HCT116 (cell line): ENCODE measurements around the gene RMI2.

Experiments used
- CTCF ChIP-seq, 3 experiments: fragments of 200-600 bp in 1 of 3; sonication (generic) in 1 of 3; IDR thresholded peaks in 2 of 3; conservative IDR thresholded peaks in 1 of 3; 2 replicates each; pipeline ENCODE4 v1.5.1; 2012 to 2017; ENCODE audit warnings: low read depth in 2 of 3, low read length in 2 of 3, antibody characterized with exemption in 1 of 3, borderline replicate concordance in 1 of 3, control low read depth in 1 of 3, mild to moderate bottlenecking in 1 of 3, mixed read lengths in 1 of 3, mixed run types in 1 of 3, moderate library complexity in 1 of 3; ENCODE audit not compliant: insufficient read depth in 1 of 3
- ELF1 ChIP-seq: IDR thresholded peaks from 2 replicates; pipeline ENCODE4 v1.6.1; 2012; ENCODE audit warnings: low read depth, borderline replicate concordance
- EZH2 ChIP-seq: fragments of 200-600 bp; sonication (generic); IDR thresholded peaks from 2 replicates; pipeline ENCODE4 v1.6.1; 2017; ENCODE audit warnings: antibody characterized with exemption, mixed run types
- EZH2phosphoT487 ChIP-seq: fragments of 200-600 bp; IDR thresholded peaks from 2 replicates; pipeline ENCODE4 v1.6.1; 2018; ENCODE audit warnings: antibody characterized with exemption, borderline replicate concordance
- JUND ChIP-seq: IDR thresholded peaks from 2 replicates; pipeline ENCODE4 v1.6.1; 2012
- POLR2A ChIP-seq: IDR thresholded peaks from 2 replicates; pipeline ENCODE4 v1.7.0; 2011; ENCODE audit warnings: borderline replicate concordance; ENCODE audit not compliant: insufficient read depth, insufficient read length; ENCODE audit errors: extremely low read depth
- POLR2AphosphoS5 ChIP-seq: IDR thresholded peaks from 2 replicates; pipeline ENCODE4 v1.6.1; 2011; ENCODE audit warnings: mild to moderate bottlenecking, low read depth, low read length, moderate library complexity
- RAD21 ChIP-seq: IDR thresholded peaks from 2 replicates; pipeline ENCODE4 v1.6.1; 2012; ENCODE audit warnings: low read depth, mild to moderate bottlenecking
- SIN3A ChIP-seq: IDR thresholded peaks from 2 replicates; pipeline ENCODE4 v1.6.1; 2012; ENCODE audit warnings: low read depth

- no peak for TF ChIP-seq JUND
- TF ChIP-seq POLR2A: no peak
- TF ChIP-seq EZH2: no peak
- no peak for TF ChIP-seq CTCF (IDR thresholded peaks at IDR 0.05 in 2 of 3, conservative IDR thresholded peaks at IDR 0.05 in 1 of 3; ENCODE audit: borderline replicate concordance in 1 of 3, insufficient read depth in 1 of 3, low read depth in 2 of 3, low read length in 2 of 3)
- no peak for TF ChIP-seq POLR2AphosphoS5
- no peak for TF ChIP-seq SIN3A
- no peak for TF ChIP-seq EZH2phosphoT487
- no peak for TF ChIP-seq RAD21
- TF ChIP-seq ELF1: no peak
These were observed 9.1 kb downstream of the RMI2 start for GRCh38 chr16:11354407-11354732.
